Body of pancreas (tissue), 4 donors: ENCODE measurements around the gene CDK17. TPM values are rescaled to one million over a fixed set of nuclear protein-coding genes. Genes with fewer than 3 reads are reported as not detected.

Experiments used
- ATAC-seq: fragments of 150-250 bp; one replicate; pipeline ENCODE4 v1.9.1; 2016
- DNase-seq, 4 donors: peaks; one replicate each; pipeline ENCODE4 v3.0.0-alpha.2; 2019
- H3K27ac ChIP-seq, 4 donors: fragments of 200-600 bp; sonication (generic); 1 replicate in 3 of 4; 2 replicates in 1 of 4; pipeline versions ENCODE4 v1.5.1 to v1.6.1; 2016 to 2019; ENCODE audit warnings: mild to moderate bottlenecking in 1 of 4, mixed read lengths in 1 of 4, moderate library complexity in 1 of 4
- H3K27me3 ChIP-seq, 2 donors: fragments of 200-600 bp; sonication (generic); one replicate each; pipeline ENCODE4 v1.6.0; 2016; ENCODE audit warnings: mild to moderate bottlenecking in 1 of 2
- H3K36me3 ChIP-seq, 2 donors: fragments of 200-600 bp; sonication (generic); replicated peaks in 1 of 2; 2 replicates each; pipeline ENCODE4 v1.5.1; 2016; ENCODE audit warnings: low read depth in 2 of 2; ENCODE audit not compliant: insufficient read depth in 1 of 2
- H3K4me1 ChIP-seq: fragments of 200-600 bp; sonication (generic); one replicate; pipeline ENCODE4 v1.6.0; 2016
- H3K4me3 ChIP-seq, 2 donors: fragments of 200-600 bp; sonication (generic); 1 replicate in 1 of 2; 2 replicates in 1 of 2; pipeline ENCODE4 v1.5.1; 2016 to 2019
- H3K9me3 ChIP-seq, 3 donors: fragments of 200-600 bp; sonication (generic); 1 replicate in 2 of 3; 2 replicates in 1 of 3; pipeline ENCODE4 v1.5.1; 2016
- CTCF ChIP-seq, 7 experiments: fragments of 450-650 bp in 4 of 7; fragments of 200-600 bp in 3 of 7; sonication (generic) in 3 of 7; IDR thresholded peaks; one replicate each; pipeline ENCODE4 v1.5.1; 2016 to 2019; ENCODE audit warnings: antibody characterized with exemption in 7 of 7
- POLR2A ChIP-seq, 3 donors: fragments of 450-650 bp; IDR thresholded peaks; one replicate each; pipeline ENCODE4 v1.6.1; 2016; ENCODE audit warnings: antibody characterized with exemption in 3 of 3, mild to moderate bottlenecking in 2 of 3
- WGBS, 2 donors: methylation state at CpG; one replicate each; pipeline ENCODE4 v1.1.5; 2017; 5-methylcytosine and 5-hydroxymethylcytosine counted together
- intact Hi-C: fragments of 100-400 bp; cut with DNase I; formaldehyde crosslinking; loops from one replicate; pipeline ENCODE4 v1.15.1; 2023
- total RNA-seq, 2 donors: library from RNA; depleted of rRNA; stranded (reverse); fragments of >200 nt; gene quantifications; one replicate each; pipeline ENCODE4 v1.1.0, GENCODE V29; 2016

CDK17 gene
- total RNA-seq, 2 donors from 2014 or later = 17.5 to 29.8 TPM

GRCh38 chr12:96354844-96355534, 45.2 kb downstream of the CDK17 start:
- no peaks in the 10 kb centered on the region for H3K36me3 ChIP-seq
- ATAC-seq (no peak), DNase-seq (no peak)
- peaks cover 18% of the 10 kb centered on the region for H3K4me1 ChIP-seq
- no peaks in the 10 kb centered on the region for H3K9me3 ChIP-seq
- WGBS, 2 donors = 82 to 91% methylated on average over 8 of the region's 8 CpGs
- H3K27me3 ChIP-seq = no peaks in the 10 kb centered on the region
- no peak overlapping the region for H3K4me3 ChIP-seq
- no peak overlapping the region for H3K27ac ChIP-seq
- intact Hi-C loops = no loop called here
- TF ChIP-seq CTCF (IDR thresholded peaks at IDR 0.05) (no peak), POLR2A (IDR thresholded peaks at IDR 0.05) (no peak)

- no peaks in the 10 kb centered on the region for H3K27me3 ChIP-seq
- H3K9me3 ChIP-seq = no peaks in the 10 kb centered on the region
- TF ChIP-seq CTCF (IDR thresholded peaks at IDR 0.05) (no peak), POLR2A (IDR thresholded peaks at IDR 0.05) (no peak)
- peaks cover 18% of the 10 kb centered on the region for H3K4me1 ChIP-seq
- no peaks in the 10 kb centered on the region for H3K36me3 ChIP-seq
- intact Hi-C loops = no loop called here
- WGBS, 2 donors = 83 to 87% methylated on average over 3 of the region's 3 CpGs
- no peak for ATAC-seq
- H3K4me3 ChIP-seq = no peak overlapping the region
- H3K27ac ChIP-seq = no peak overlapping the region
- DNase-seq = no peak
Observed at GRCh38 chr12:96354326-96354725, 45.9 kb downstream of the CDK17 start.

GRCh38 chr12:96352161-96352835, 47.9 kb downstream of the CDK17 start:
- TF ChIP-seq CTCF (IDR thresholded peaks at IDR 0.05) (no peak), POLR2A (IDR thresholded peaks at IDR 0.05) (no peak)
- Histone ChIP-seq H3K4me1 (peaks cover 18% of the 10 kb centered on the region), H3K9me3 (no peaks in the 10 kb centered on the region), H3K36me3 (no peaks in the 10 kb centered on the region), H3K27ac (no peak overlapping the region), H3K27me3 (no peaks in the 10 kb centered on the region), H3K4me3 (no peak overlapping the region)
- intact Hi-C loops = no loop called here
- 69 to 70% methylated on average over 3 of the region's 3 CpGs for WGBS, 2 donors
- no peak for DNase-seq
- no peak for ATAC-seq

- 95% methylated on average over 1 of the region's 1 CpG for WGBS, 2 donors
- H3K4me1 ChIP-seq = peaks cover 18% of the 10 kb centered on the region
- no peaks in the 10 kb centered on the region for H3K9me3 ChIP-seq
- no peak overlapping the region for H3K27ac ChIP-seq
- DNase-seq (no peak), ATAC-seq (no peak)
- intact Hi-C loops = no loop called here
- no peak for TF ChIP-seq CTCF (IDR thresholded peaks at IDR 0.05)
- TF ChIP-seq POLR2A (IDR thresholded peaks at IDR 0.05) = no peak
- no peaks in the 10 kb centered on the region for H3K36me3 ChIP-seq
- no peak overlapping the region for H3K4me3 ChIP-seq
- H3K27me3 ChIP-seq = no peaks in the 10 kb centered on the region
Observed at GRCh38 chr12:96350982-96351381, 49.3 kb downstream of the CDK17 start.
